A673 (cell line): Measurements from ENCODE around the gene ROM1.
"Not testable (repeated sequence)": the region's sequence is repeated elsewhere in the genome, so short reads cannot be mapped to it uniquely, and the experiment has no call there.

Experiments
- EZH2 ChIP-seq: fragments of 200-600 bp; sonication (generic); IDR thresholded peaks from 2 replicates; pipeline ENCODE4 v1.6.1; 2017; ENCODE audit warnings: borderline replicate concordance, low read depth, mild to moderate bottlenecking, mixed read lengths, antibody characterized with exemption, low read length; ENCODE audit not compliant: poor library complexity, severe bottlenecking
- TF ChIP-seq, protein P1 (sequence below): fragments of 300-800, 200-600 bp; sonication (generic); conservative IDR thresholded peaks from 2 replicates; pipeline ENCODE4 v1.5.1; 2017; ENCODE audit warnings: low read depth, mild to moderate bottlenecking, antibody characterized with exemption, low read length, moderate library complexity, mixed read lengths

DNA sequence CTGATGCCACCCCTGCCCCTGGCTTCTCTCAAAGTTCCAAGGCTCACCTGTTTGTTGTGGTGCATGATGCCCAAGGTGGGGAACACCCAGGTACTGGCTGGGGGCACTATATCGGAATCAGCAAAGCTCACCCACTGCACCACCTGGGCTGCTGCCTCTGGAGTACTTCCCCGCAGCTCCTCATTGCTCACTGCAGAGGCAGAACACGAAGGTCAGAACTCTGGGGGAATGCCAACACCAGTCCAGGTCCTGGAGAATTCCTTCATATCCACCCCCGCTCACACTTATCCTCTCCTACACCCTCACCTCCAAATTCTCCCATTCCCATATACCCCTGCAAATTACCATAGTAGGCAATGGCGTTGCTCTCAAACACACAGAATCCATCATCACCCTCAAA lies 41.6 kb upstream of the ROM1 start:
- TF ChIP-seq, protein P1, sequence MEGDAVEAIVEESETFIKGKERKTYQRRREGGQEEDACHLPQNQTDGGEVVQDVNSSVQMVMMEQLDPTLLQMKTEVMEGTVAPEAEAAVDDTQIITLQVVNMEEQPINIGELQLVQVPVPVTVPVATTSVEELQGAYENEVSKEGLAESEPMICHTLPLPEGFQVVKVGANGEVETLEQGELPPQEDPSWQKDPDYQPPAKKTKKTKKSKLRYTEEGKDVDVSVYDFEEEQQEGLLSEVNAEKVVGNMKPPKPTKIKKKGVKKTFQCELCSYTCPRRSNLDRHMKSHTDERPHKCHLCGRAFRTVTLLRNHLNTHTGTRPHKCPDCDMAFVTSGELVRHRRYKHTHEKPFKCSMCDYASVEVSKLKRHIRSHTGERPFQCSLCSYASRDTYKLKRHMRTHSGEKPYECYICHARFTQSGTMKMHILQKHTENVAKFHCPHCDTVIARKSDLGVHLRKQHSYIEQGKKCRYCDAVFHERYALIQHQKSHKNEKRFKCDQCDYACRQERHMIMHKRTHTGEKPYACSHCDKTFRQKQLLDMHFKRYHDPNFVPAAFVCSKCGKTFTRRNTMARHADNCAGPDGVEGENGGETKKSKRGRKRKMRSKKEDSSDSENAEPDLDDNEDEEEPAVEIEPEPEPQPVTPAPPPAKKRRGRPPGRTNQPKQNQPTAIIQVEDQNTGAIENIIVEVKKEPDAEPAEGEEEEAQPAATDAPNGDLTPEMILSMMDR, result not testable (repeated sequence)
- not testable (repeated sequence) for TF ChIP-seq EZH2
